Measurements from ENCODE around the gene TMEM232.
"Not testable (repeated sequence)": the region's sequence is repeated elsewhere in the genome, so short reads cannot be mapped to it uniquely, and the experiment has no call there.

The TMEM232 gene

GRCh38 chr5:110536120-110537115, 190.1 kb downstream of the TMEM232 start:
- no peak for DNase-seq (ENCODE audit: low read depth)
- TF ChIP-seq CTCF (IDR thresholded peaks at IDR 0.05; ENCODE audit: insufficient read depth, low read depth, low read length, missing control alignments) = no peak
- H3K4me3 ChIP-seq (ENCODE audit: low read length) = no peak overlapping the region

GRCh38 chr5:110535146-110535545, 191.3 kb downstream of the TMEM232 start:
- H3K4me3 ChIP-seq (ENCODE audit: low read length); DNase-seq (ENCODE audit: low read depth): not testable (repeated sequence)

- TF ChIP-seq CTCF (IDR thresholded peaks at IDR 0.05; ENCODE audit: insufficient read depth, low read depth, low read length, missing control alignments) = no peak
- no peak overlapping the region for H3K4me3 ChIP-seq (ENCODE audit: low read length)
- DNase-seq (ENCODE audit: low read depth) = no peak
These were observed 200.7 kb downstream of the TMEM232 start for GRCh38 chr5:110525762-110526161.

GRCh38 chr5:110517396-110517795, 209.1 kb downstream of the TMEM232 start:
- TF ChIP-seq CTCF (IDR thresholded peaks at IDR 0.05; ENCODE audit: insufficient read depth, low read depth, low read length, missing control alignments) = no peak
- DNase-seq (ENCODE audit: low read depth) = no peak
- H3K4me3 ChIP-seq (ENCODE audit: low read length) = no peak overlapping the region

- DNase-seq (ENCODE audit: low read depth) = no peak
- TF ChIP-seq CTCF (IDR thresholded peaks at IDR 0.05; ENCODE audit: insufficient read depth, low read depth, low read length, missing control alignments) = no peak
- no peak overlapping the region for H3K4me3 ChIP-seq (ENCODE audit: low read length)
These were observed 212.4 kb downstream of the TMEM232 start for GRCh38 chr5:110514030-110514429.

- DNase-seq (ENCODE audit: low read depth) = no peak
- H3K4me3 ChIP-seq (ENCODE audit: low read length) = no peak overlapping the region
- no peak for TF ChIP-seq CTCF (IDR thresholded peaks at IDR 0.05; ENCODE audit: insufficient read depth, low read depth, low read length, missing control alignments)
These were observed 214.2 kb downstream of the TMEM232 start for GRCh38 chr5:110512266-110512665.

GRCh38 chr5:110510146-110510545, 216.3 kb downstream of the TMEM232 start:
- DNase-seq (ENCODE audit: low read depth) = no peak
- no peak overlapping the region for H3K4me3 ChIP-seq (ENCODE audit: low read length)
- TF ChIP-seq CTCF (IDR thresholded peaks at IDR 0.05; ENCODE audit: insufficient read depth, low read depth, low read length, missing control alignments) = no peak

Data from epithelial cell of esophagus (primary cell).